Naive thymus-derived CD4-positive, alpha-beta T cell (primary cell): ENCODE data around the gene TMEM237. TPM values are rescaled to one million over a fixed set of nuclear protein-coding genes. Genes with fewer than 3 reads are reported as not detected.
A peak's percentile ranks its signal among the peaks of the same experiment; 100 is the strongest.
"Not testable (repeated sequence)": the region's sequence is repeated elsewhere in the genome, so short reads cannot be mapped to it uniquely, and the experiment has no call there.

Experiments used
- ATAC-seq: fragments of 150-1000 bp; cut with Tn5 transposase; 2 replicates; pipeline ENCODE4 v1.10.0; 2021; ENCODE audit warnings: mild to moderate bottlenecking, moderate library complexity
- CTCF ChIA-PET: fragments of 350-600 bp; sonication (Branson Sonifier 250); formaldehyde crosslinking; loops from one replicate; lab custom pipeline; 2021; ENCODE audit warnings: antibody characterized with exemption; lab: Charles Lee
- POLR2A ChIA-PET: fragments of 350-600 bp; sonication (Branson Sonifier 250); formaldehyde crosslinking; loops from one replicate; lab custom pipeline; 2021; ENCODE audit warnings: antibody characterized with exemption, inconsistent platforms; lab: Charles Lee
- DNase-seq, 9 donors: peaks; one replicate each; pipeline versions ENCODE4 v3.0.0 to v3.0.0-alpha.2; 2020 to 2022; ENCODE audit warnings: mixed read lengths in 1 of 9
- H3K27ac ChIP-seq: one replicate; pipeline ENCODE4 v1.7.0; 2013; ENCODE audit warnings: mild to moderate bottlenecking, low read depth, low read length, moderate library complexity
- H3K27me3 ChIP-seq, 2 donors: one replicate each; pipeline ENCODE4 v1.7.0; 2013; ENCODE audit warnings: low read length in 2 of 2, mild to moderate bottlenecking in 2 of 2, moderate library complexity in 2 of 2; ENCODE audit not compliant: control insufficient read depth in 2 of 2, insufficient read depth in 2 of 2
- H3K36me3 ChIP-seq, 3 experiments: 1 replicate in 2 of 3; 2 replicates in 1 of 3; pipeline ENCODE4 v1.7.0; 2013; ENCODE audit warnings: low read length in 3 of 3, mild to moderate bottlenecking in 3 of 3, moderate library complexity in 1 of 3; ENCODE audit not compliant: insufficient read depth in 3 of 3, control insufficient read depth in 2 of 3
- H3K4me1 ChIP-seq, 2 donors: one replicate each; pipeline ENCODE4 v1.7.0; 2013; ENCODE audit warnings: low read length in 2 of 2, mild to moderate bottlenecking in 2 of 2, moderate library complexity in 1 of 2; ENCODE audit not compliant: control insufficient read depth in 2 of 2, insufficient read depth in 2 of 2
- H3K4me3 ChIP-seq: 2 replicates; pipeline ENCODE4 v1.7.0; 2013; ENCODE audit warnings: mild to moderate bottlenecking, low read length
- H3K9me3 ChIP-seq, 3 experiments: 1 replicate in 2 of 3; 2 replicates in 1 of 3; pipeline ENCODE4 v1.7.0; 2013; ENCODE audit warnings: low read length in 3 of 3; ENCODE audit not compliant: control insufficient read depth in 2 of 3
- H3K27ac Mint-ChIP-seq, 9 donors: one replicate each; pipeline ENCODE4 v1.8.0; 2020 to 2022; ENCODE audit warnings: mixed read lengths in 9 of 9, mild to moderate bottlenecking in 8 of 9, moderate library complexity in 5 of 9, inconsistent platforms in 2 of 9
- H3K27me3 Mint-ChIP-seq, 5 donors: one replicate each; pipeline ENCODE4 v1.8.0; 2021 to 2022; ENCODE audit warnings: mixed read lengths in 5 of 5, mild to moderate bottlenecking in 1 of 5
- H3K36me3 Mint-ChIP-seq, 5 donors: one replicate each; pipeline ENCODE4 v1.8.0; 2020 to 2022; ENCODE audit warnings: mixed read lengths in 5 of 5, mild to moderate bottlenecking in 3 of 5, inconsistent platforms in 1 of 5
- H3K4me1 Mint-ChIP-seq, 7 donors: one replicate each; pipeline ENCODE4 v1.8.0; 2020 to 2022; ENCODE audit warnings: mixed read lengths in 7 of 7, mild to moderate bottlenecking in 3 of 7, inconsistent platforms in 1 of 7
- H3K4me3 Mint-ChIP-seq, 10 donors: one replicate each; pipeline ENCODE4 v1.8.0; 2020 to 2022; ENCODE audit warnings: mild to moderate bottlenecking in 10 of 10, mixed read lengths in 10 of 10, moderate library complexity in 6 of 10, inconsistent platforms in 2 of 10
- H3K9me3 Mint-ChIP-seq, 11 donors: one replicate each; pipeline ENCODE4 v1.8.0; 2020 to 2022; ENCODE audit warnings: mixed read lengths in 11 of 11, mild to moderate bottlenecking in 4 of 11, inconsistent platforms in 1 of 11, moderate library complexity in 1 of 11
- intact Hi-C, 2 donors: fragments of 100-400 bp; cut with micrococcal nuclease; formaldehyde crosslinking; loops; one replicate each; pipeline ENCODE4 v1.15.1; 2023
- polyA plus RNA-seq, 2 donors: library from polyadenylated mRNA; unstranded; fragments of 300-500 nt; fragmentation: Illumina TruSeq; gene quantifications; one replicate each; pipeline ENCODE4 v1.2.3, GENCODE V29; 2021
- total RNA-seq, 6 experiments: library from RNA in 5 of 6; stranded (reverse) in 5 of 6; gene quantifications; 1 replicate in 5 of 6; 2 replicates in 1 of 6; pipeline ENCODE4 v1.2.3 and lab custom pipeline; 2021 to 2026

TMEM237 gene
- total and polyA plus RNA-seq, 7 experiments from 2014 or later = 2.7 to 13.4 (median 4.0) TPM

DNA sequence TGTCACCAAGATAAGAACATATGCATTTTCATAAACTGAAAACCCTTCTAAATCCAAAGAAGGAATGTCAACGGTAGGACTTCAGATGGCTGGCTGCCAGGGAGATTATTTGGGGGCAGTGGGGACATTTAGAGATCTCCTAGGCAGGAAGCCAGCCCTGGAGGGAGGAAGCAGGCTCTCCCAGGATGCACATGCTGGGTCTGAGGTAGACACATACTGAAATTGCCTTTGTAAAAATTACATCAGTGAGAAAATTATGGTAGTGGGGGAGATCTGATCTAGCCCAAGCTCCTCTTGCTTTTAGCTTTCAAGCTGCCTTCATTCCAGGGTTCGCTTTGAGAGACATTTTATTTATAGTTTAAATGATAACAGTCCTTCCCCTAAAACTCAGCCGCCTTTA, 31.0 kb upstream of the TMEM237 start:
- Histone ChIP-seq H3K4me1 (no peaks in the 10 kb centered on the region), H3K9me3 (no peaks in the 10 kb centered on the region), H3K27me3 (no peaks in the 10 kb centered on the region), H3K27ac (no peak overlapping the region), H3K4me3 (no peak overlapping the region), H3K36me3 (no peaks in the 10 kb centered on the region)
- no peak for ATAC-seq
- H3K4me3 Mint-ChIP-seq = no peak overlapping the region
- ChIA-PET POLR2A (no interaction called here), CTCF (no interaction called here)
- intact Hi-C loops = no loop called here
- peaks cover 0 to 12% (median 0%) of the 10 kb centered on the region in 11 donors for H3K9me3 Mint-ChIP-seq
- no peaks in the 10 kb centered on the region for H3K4me1 Mint-ChIP-seq
- no peaks in the 10 kb centered on the region for H3K36me3 Mint-ChIP-seq
- no peak overlapping the region for H3K27ac Mint-ChIP-seq
- peaks cover 0 to 23% (median 0%) of the 10 kb centered on the region in 5 donors for H3K27me3 Mint-ChIP-seq
- no peak for DNase-seq

- Mint-ChIP-seq H3K9me3 (peaks cover 0 to 12% (median 0%) of the 10 kb centered on the region in 11 donors), H3K36me3 (no peaks in the 10 kb centered on the region), H3K4me3 (no peak overlapping the region), H3K27ac (no peak overlapping the region), H3K27me3 (peaks cover 0 to 23% (median 0%) of the 10 kb centered on the region in 5 donors), H3K4me1 (no peaks in the 10 kb centered on the region)
- DNase-seq (no peak), ATAC-seq (no peak)
- Histone ChIP-seq H3K4me3 (no peak overlapping the region), H3K9me3 (no peaks in the 10 kb centered on the region), H3K27ac (no peak overlapping the region), H3K4me1 (no peaks in the 10 kb centered on the region), H3K36me3 (no peaks in the 10 kb centered on the region), H3K27me3 (no peaks in the 10 kb centered on the region)
- CTCF ChIA-PET = no interaction called here
- POLR2A ChIA-PET = no interaction called here
- intact Hi-C loops = no loop called here
These were observed 30.2 kb upstream of the TMEM237 start for GRCh38 chr2:201673546-201673945.

DNA sequence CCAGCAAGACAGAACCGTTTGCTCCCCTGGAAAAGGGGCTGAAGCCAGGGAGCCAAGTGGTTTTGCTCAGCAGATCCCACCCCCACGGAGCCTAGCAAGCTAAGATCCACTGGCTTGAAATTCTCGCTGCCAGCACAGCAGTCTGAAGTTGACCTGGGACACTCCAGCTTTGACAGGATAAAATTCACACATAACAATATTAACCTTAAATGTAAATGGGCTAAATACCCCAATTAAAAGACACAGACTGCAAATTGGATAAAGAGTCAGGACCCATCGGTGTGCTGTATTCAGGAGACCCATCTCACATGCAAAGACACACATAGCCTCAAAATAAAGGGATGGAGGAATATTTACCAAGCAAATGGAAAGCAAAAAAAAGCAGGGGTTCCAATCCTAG, 27.9 kb upstream of the TMEM237 start:
- intact Hi-C loops, H3K4me3 ChIP-seq, H3K27me3 ChIP-seq, ATAC-seq, DNase-seq, H3K4me1 ChIP-seq, H3K36me3 ChIP-seq, H3K4me3 Mint-ChIP-seq, CTCF ChIA-PET, H3K4me1 Mint-ChIP-seq, H3K36me3 Mint-ChIP-seq, H3K9me3 ChIP-seq, H3K27ac ChIP-seq, POLR2A ChIA-PET, H3K27ac Mint-ChIP-seq: not testable (repeated sequence)
- Mint-ChIP-seq H3K9me3 (peaks cover 0 to 12% (median 0%) of the 10 kb centered on the region in 11 donors), H3K27me3 (peaks cover 0 to 24% (median 0%) of the 10 kb centered on the region in 5 donors)

DNA sequence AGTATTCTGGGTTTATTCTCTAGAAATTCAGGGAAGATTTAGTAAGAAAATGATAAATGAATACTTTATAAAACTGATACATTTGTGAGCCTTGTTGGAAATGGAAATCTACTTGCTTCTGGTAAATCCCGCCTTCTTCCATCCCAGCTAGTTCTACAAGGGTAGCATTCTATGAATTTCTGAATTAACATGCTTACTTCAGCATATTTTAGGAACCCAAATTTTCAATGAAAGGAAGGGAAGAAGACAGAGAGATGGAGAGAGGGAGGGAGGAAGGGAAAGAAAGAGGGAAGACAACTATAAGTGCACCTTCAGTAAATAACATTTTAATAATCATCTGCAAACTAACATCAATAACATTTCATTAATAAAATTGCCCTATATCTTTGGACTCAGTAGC, 26.6 kb upstream of the TMEM237 start:
- peaks cover 0 to 25% (median 0%) of the 10 kb centered on the region in 5 donors for H3K27me3 Mint-ChIP-seq
- H3K36me3 Mint-ChIP-seq = no peaks in the 10 kb centered on the region
- POLR2A ChIA-PET = no interaction called here
- H3K27ac Mint-ChIP-seq = no peak overlapping the region
- CTCF ChIA-PET = no interaction called here
- intact Hi-C loops = no loop called here
- DNase-seq = no peak
- Histone ChIP-seq H3K36me3 (no peaks in the 10 kb centered on the region), H3K4me1 (no peaks in the 10 kb centered on the region), H3K27ac (no peak overlapping the region), H3K27me3 (no peaks in the 10 kb centered on the region), H3K9me3 (no peaks in the 10 kb centered on the region), H3K4me3 (no peak overlapping the region)
- no peak for ATAC-seq
- H3K4me3 Mint-ChIP-seq = no peak overlapping the region
- peaks cover 0 to 12% (median 0%) of the 10 kb centered on the region in 11 donors for H3K9me3 Mint-ChIP-seq
- no peaks in the 10 kb centered on the region for H3K4me1 Mint-ChIP-seq

- no peak overlapping the region for H3K27ac ChIP-seq
- ATAC-seq = no peak
- ChIA-PET CTCF (interaction anchor here (2.0 kb wide), 1 partner anchor 10 kb away, joined by 5 read pairs; no protein-coding TSS in a partner anchor), POLR2A (no interaction called here)
- no peak for DNase-seq
- no peaks in the 10 kb centered on the region for H3K9me3 ChIP-seq
- Mint-ChIP-seq H3K4me1 (no peaks in the 10 kb centered on the region), H3K9me3 (peaks cover 0 to 12% (median 0%) of the 10 kb centered on the region in 11 donors), H3K4me3 (no peak overlapping the region), H3K36me3 (no peaks in the 10 kb centered on the region), H3K27ac (peak overlapping the region in 1 of 9 donors; percentile 18), H3K27me3 (peaks cover 0 to 27% (median 0%) of the 10 kb centered on the region in 5 donors)
- H3K36me3 ChIP-seq = no peaks in the 10 kb centered on the region
- no peaks in the 10 kb centered on the region for H3K27me3 ChIP-seq
- intact Hi-C loops = no loop called here
- H3K4me3 ChIP-seq = no peak overlapping the region
- no peaks in the 10 kb centered on the region for H3K4me1 ChIP-seq
These were observed 25.2 kb upstream of the TMEM237 start for GRCh38 chr2:201668402-201668910.

GRCh38 chr2:201664334-201664733, 21.0 kb upstream of the TMEM237 start:
- Mint-ChIP-seq H3K9me3 (no peaks in the 10 kb centered on the region), H3K27me3 (peaks cover 0 to 8% (median 0%) of the 10 kb centered on the region in 5 donors), H3K4me3 (no peak overlapping the region), H3K36me3 (no peaks in the 10 kb centered on the region), H3K27ac (no peak overlapping the region), H3K4me1 (no peaks in the 10 kb centered on the region)
- Histone ChIP-seq H3K27me3 (no peaks in the 10 kb centered on the region), H3K9me3 (no peaks in the 10 kb centered on the region), H3K36me3 (no peaks in the 10 kb centered on the region), H3K4me3 (no peak overlapping the region), H3K27ac (no peak overlapping the region), H3K4me1 (no peaks in the 10 kb centered on the region)
- POLR2A ChIA-PET = interaction anchor here (0.6 kb wide), 1 partner anchor 11 kb away, joined by 5 read pairs; no protein-coding TSS in a partner anchor
- ATAC-seq = no peak
- DNase-seq = no peak
- CTCF ChIA-PET = no interaction called here
- intact Hi-C loops = no loop called here

DNA sequence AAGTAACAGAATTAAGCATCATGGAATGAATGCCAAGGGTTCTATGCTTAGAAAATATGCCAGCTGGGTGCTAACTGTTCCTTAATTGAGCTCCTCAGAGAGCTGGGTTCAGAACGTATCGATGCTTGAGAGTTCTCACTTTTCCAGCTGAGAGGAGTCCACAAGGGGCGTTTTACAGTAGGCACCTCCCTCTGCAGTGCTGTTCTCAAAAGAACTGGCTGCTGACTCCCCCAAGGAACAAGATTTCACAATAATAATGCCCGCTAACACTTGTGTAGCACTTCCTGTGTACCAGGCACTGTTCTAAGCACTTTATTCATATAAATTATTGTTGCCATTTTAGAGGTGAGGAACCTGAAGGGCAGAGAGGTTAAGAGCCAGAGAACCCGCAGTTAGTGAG, 18.1 kb upstream of the TMEM237 start:
- Histone ChIP-seq H3K36me3 (no peaks in the 10 kb centered on the region), H3K27ac (no peak overlapping the region), H3K9me3 (no peaks in the 10 kb centered on the region), H3K4me1 (no peaks in the 10 kb centered on the region), H3K4me3 (no peak overlapping the region), H3K27me3 (no peaks in the 10 kb centered on the region)
- ChIA-PET CTCF (no interaction called here), POLR2A (no interaction called here)
- intact Hi-C loops = no loop called here
- Mint-ChIP-seq H3K27me3 (peaks cover 0 to 27% (median 0%) of the 10 kb centered on the region in 5 donors), H3K4me3 (no peak overlapping the region), H3K36me3 (no peaks in the 10 kb centered on the region), H3K4me1 (peaks cover 0 to 1% (median 0%) of the 10 kb centered on the region in 7 donors), H3K9me3 (no peaks in the 10 kb centered on the region), H3K27ac (no peak overlapping the region)
- DNase-seq = no peak
- ATAC-seq = no peak
